NCI-H345 treated with DMSO at 0.1 percent for 48 hours (cell line): ENCODE measurements around the gene GCKR.

Experiments used
- DNase-seq: peaks from one replicate; lab custom pipeline; 2025; ENCODE audit not compliant: unreplicated experiment; lab: John Stamatoyannopoulos, UW

GCKR gene

GRCh38 chr2:27571197-27571596 lies 74.6 kb downstream of the GCKR start:
- DNase-seq: no peak

- DNase-seq: no peak
Measured at GRCh38 chr2:27571681-27572080, 75.0 kb downstream of the GCKR start.

GRCh38 chr2:27572439-27572838 lies 75.8 kb downstream of the GCKR start:
- DNase-seq: no peak

- no peak for DNase-seq
Measured at GRCh38 chr2:27572998-27573429, 76.4 kb downstream of the GCKR start.
